Prostate gland (tissue), 2 donors: ENCODE results near the gene UBE2O. TPM values are rescaled to one million over a fixed set of nuclear protein-coding genes. Genes with fewer than 3 reads are reported as not detected.
A peak's percentile ranks its signal among the peaks of the same experiment; 100 is the strongest.

Source experiments
- DNase-seq: peaks from one replicate; pipeline ENCODE4 v3.0.0-alpha.2; 2019; ENCODE audit warnings: low spot score
- H3K27ac ChIP-seq, 2 donors: fragments of 200-600 bp; sonication (generic); 2 replicates each; pipeline ENCODE4 v1.5.1; 2017 to 2019
- H3K27me3 ChIP-seq: fragments of 200-600 bp; sonication (generic); replicated peaks from 2 replicates; pipeline ENCODE4 v1.5.1; 2019; ENCODE audit not compliant: insufficient read depth
- H3K36me3 ChIP-seq, 2 donors: fragments of 200-600 bp; sonication (generic); 1 replicate in 1 of 2; 2 replicates in 1 of 2; pipeline versions ENCODE4 v1.5.1 to v1.8.1; 2017 to 2019
- H3K4me1 ChIP-seq: fragments of 200-600 bp; sonication (generic); replicated peaks from 2 replicates; pipeline ENCODE4 v1.5.1; 2019
- H3K4me3 ChIP-seq, 2 donors: fragments of 200-600 bp; sonication (generic); 2 replicates each; pipeline ENCODE4 v1.5.1; 2017 to 2019
- H3K9me3 ChIP-seq: fragments of 200-600 bp; sonication (generic); 2 replicates; pipeline ENCODE4 v1.5.1; 2017
- POLR2A ChIP-seq: fragments of 450-650 bp; IDR thresholded peaks from one replicate; pipeline ENCODE4 v1.6.1; 2016; ENCODE audit warnings: antibody characterized with exemption, mild to moderate bottlenecking
- POLR2AphosphoS5 ChIP-seq: sonication (generic); formaldehyde crosslinking; IDR thresholded peaks from one replicate; pipeline ENCODE4 v1.6.1; 2017; ENCODE audit warnings: antibody characterized with exemption
- WGBS: methylation state at CpG from one replicate; pipeline ENCODE4 v1.1.5; 2018; 5-methylcytosine and 5-hydroxymethylcytosine counted together
- intact Hi-C: fragments of 100-400 bp; cut with DNase I; formaldehyde crosslinking; loops from one replicate; pipeline ENCODE4 v1.14.2; 2022
- total RNA-seq, 2 donors: library from RNA; depleted of rRNA; stranded (reverse); fragments of >200 nt; gene quantifications; one replicate each; pipeline ENCODE4 v1.1.0, GENCODE V29; 2016
- TF ChIP-seq, protein P1 (sequence below), 4 experiments: fragments of 200-600 bp in 2 of 4; fragments of 450-650 bp in 2 of 4; sonication (generic) in 2 of 4; IDR thresholded peaks; 1 replicate in 3 of 4; 2 replicates in 1 of 4; pipeline ENCODE4 v1.5.1; 2016 to 2019; ENCODE audit warnings: antibody characterized with exemption in 4 of 4, mild to moderate bottlenecking in 2 of 4, moderate library complexity in 2 of 4

UBE2O gene
- total RNA-seq, 2 donors from 2014 or later: 19.9 to 39.8 TPM

DNA sequence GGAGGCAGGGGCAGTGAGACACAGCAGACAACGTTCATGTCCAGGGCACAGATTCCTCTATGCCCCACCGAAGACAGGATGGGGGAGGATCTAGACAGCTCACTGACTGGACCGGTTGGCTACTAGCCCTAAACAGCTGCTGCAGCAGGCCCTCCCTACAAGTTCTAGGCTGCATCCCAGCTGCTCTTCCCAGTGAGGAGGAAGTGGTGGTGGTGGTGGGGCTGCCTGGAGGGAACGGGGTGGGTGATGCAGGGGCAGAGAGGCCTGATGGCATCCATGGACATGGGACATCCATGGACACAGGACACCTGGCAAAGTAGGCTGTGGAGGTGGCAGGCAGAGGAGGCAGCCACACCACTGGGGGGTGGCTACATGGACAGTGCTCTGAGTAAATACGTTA, 50.2 kb downstream of the UBE2O start:
- Histone ChIP-seq H3K36me3 (peaks cover 0 to 4% of the 10 kb centered on the region in 2 donors), H3K9me3 (no peaks in the 10 kb centered on the region), H3K4me1 (no peaks in the 10 kb centered on the region), H3K27me3 (no peaks in the 10 kb centered on the region), H3K4me3 (no peak overlapping the region), H3K27ac (no peak overlapping the region)
- 77% methylated on average over 5 of the region's 5 CpGs for WGBS
- TF ChIP-seq POLR2A (no peak), POLR2AphosphoS5 (no peak)
- TF ChIP-seq, protein P1, sequence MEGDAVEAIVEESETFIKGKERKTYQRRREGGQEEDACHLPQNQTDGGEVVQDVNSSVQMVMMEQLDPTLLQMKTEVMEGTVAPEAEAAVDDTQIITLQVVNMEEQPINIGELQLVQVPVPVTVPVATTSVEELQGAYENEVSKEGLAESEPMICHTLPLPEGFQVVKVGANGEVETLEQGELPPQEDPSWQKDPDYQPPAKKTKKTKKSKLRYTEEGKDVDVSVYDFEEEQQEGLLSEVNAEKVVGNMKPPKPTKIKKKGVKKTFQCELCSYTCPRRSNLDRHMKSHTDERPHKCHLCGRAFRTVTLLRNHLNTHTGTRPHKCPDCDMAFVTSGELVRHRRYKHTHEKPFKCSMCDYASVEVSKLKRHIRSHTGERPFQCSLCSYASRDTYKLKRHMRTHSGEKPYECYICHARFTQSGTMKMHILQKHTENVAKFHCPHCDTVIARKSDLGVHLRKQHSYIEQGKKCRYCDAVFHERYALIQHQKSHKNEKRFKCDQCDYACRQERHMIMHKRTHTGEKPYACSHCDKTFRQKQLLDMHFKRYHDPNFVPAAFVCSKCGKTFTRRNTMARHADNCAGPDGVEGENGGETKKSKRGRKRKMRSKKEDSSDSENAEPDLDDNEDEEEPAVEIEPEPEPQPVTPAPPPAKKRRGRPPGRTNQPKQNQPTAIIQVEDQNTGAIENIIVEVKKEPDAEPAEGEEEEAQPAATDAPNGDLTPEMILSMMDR (IDR thresholded peaks at IDR 0.05): no peak
- DNase-seq: no peak
- intact Hi-C loops: no loop called here

DNA sequence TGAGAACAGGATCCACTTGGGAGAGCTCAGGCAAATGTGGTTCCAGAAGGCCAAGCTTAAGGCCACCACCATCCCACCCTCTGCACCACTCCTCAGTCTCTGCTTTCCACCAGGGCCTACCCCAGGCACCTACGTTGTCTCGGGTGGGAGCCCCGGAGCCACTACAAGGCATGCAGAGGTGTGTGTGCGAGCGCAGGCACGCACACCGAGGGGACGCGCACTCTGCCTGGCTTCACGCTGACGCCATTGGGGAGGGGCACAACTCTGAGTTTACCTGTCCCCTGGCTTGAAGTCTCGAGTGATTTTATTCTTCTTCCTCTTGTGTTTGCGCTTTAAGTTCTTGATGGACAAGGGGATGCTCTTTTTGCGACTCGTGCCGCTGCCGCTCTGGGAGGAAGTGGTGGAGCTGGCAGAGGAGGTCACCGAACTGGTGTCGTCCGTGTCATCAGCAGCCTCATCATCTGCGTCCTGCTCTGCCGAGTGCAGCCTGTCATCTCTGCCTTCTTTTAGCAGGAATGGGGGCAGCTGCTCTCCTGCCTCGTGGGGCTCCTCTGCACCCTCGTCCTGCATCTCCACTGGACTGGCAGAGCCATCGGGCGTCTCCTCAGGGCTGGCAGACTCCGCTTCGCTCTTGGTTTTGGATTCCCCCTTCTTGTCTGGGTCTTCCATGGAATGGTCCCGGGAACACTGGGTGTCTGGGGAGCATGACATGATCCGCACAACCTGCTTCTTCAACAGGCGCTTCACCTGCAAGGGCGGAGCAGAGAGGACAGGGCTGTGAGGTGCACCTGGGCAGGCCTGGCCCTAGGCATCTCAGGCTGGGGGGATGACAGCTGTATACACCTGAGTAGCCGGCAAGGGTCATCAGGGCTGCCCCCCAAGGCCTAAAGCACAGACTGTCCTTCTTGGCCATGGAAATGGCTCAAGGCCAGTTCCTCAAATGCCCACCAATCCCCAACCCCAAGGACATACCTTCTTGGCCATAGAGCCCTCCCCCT, 53.5 kb downstream of the UBE2O start:
- Histone ChIP-seq H3K9me3 (no peaks in the 10 kb centered on the region), H3K4me1 (no peaks in the 10 kb centered on the region), H3K4me3 (no peak overlapping the region), H3K27me3 (no peaks in the 10 kb centered on the region), H3K36me3 (peaks cover 4 to 16% of the 10 kb centered on the region in 2 donors), H3K27ac (no peak overlapping the region)
- intact Hi-C loops: loop anchor here (2.0 kb wide), 1 partner anchor 95 kb away; no protein-coding TSS in a partner anchor
- TF ChIP-seq POLR2A (no peak), POLR2AphosphoS5 (no peak)
- TF ChIP-seq, protein P1 (IDR thresholded peaks at IDR 0.05): no peak
- no peak for DNase-seq
- 84% methylated on average over 33 of the region's 33 CpGs for WGBS

DNA sequence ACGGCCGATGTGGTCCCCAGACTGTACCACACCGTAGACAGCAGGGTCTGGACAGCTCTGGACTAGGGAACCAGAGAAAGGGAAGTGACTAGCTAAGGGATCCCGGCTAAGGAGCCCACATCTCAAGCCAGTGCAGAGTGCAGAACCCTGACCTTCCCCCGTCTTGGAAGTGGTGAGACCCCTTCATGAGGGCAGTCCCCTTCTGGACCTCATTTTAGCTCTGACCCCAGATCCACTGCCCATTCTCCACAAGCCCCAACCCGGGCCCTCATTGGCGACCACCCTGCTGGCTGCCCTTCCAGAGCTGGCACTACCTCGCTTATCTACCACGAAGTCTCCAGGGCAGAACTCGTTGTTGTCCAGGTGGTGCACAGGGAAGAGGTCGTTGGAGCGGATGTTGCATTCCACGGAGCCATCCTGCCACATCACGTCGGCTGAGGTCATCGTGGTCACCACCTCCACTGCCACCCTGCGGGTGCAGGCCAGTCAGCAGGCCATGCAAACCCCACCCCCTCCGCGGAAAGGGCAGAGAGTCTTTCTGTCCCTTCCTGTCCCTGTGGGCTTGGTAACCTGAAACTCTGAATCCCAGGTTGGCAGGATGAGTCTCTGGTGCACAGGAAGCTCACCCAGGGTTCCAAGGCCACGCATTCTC, 54.3 kb downstream of the UBE2O start:
- no peak for TF ChIP-seq POLR2AphosphoS5
- TF ChIP-seq, protein P1 (IDR thresholded peaks at IDR 0.05): no peak
- no peak for TF ChIP-seq POLR2A
- WGBS: 75% methylated on average over 20 of the region's 20 CpGs
- intact Hi-C loops: loop anchor here (2.0 kb wide), 1 partner anchor 94 kb away; no protein-coding TSS in a partner anchor
- DNase-seq: no peak
- Histone ChIP-seq H3K27me3 (no peaks in the 10 kb centered on the region), H3K27ac (no peak overlapping the region), H3K4me3 (no peak overlapping the region), H3K9me3 (no peaks in the 10 kb centered on the region), H3K4me1 (no peaks in the 10 kb centered on the region), H3K36me3 (peaks cover 4 to 16% of the 10 kb centered on the region in 2 donors)

DNA sequence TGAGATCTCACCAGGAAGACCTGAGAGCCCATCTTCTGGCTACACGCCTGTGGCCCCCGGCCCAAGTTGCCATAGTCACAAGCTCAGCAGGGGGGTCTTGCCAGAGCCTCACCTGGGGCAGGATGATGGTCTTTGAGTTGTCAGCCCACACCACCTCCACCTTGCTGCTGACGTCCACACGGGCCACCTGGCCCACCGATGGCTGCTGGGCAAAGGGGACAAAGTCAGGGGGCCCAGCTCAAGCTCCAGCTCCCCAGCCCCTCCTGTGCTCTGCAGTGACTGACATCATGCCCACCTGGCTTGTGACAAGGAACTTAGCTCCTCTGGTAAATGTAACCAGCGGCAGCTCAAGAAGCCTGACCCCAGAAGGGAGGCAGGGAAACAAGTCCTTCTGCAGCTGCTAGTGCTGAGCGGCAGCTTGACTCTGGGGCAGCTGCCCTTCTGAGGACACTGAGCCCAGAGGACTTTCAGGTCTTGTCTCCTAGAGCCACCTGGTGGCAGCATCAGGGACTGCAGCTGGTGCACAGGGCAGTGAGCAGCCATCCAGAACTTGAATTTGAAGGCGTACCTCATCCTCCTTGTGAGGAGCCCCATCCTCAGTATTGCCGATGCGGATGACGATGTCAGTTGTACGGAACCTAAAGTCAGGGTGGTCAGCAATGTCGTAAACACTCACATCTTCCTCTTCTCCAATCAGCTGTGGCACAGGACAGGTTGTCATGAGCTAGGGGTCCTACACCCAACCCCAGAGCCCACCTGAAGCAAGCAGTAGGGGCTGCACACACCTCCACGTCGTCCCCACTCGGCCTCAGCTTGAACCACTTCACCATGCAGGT, 55.0 kb downstream of the UBE2O start:
- WGBS: 55% methylated on average over 16 of the region's 16 CpGs
- Histone ChIP-seq H3K27ac (no peak overlapping the region), H3K4me3 (no peak overlapping the region), H3K27me3 (no peaks in the 10 kb centered on the region), H3K9me3 (no peaks in the 10 kb centered on the region), H3K4me1 (no peaks in the 10 kb centered on the region), H3K36me3 (peaks cover 4 to 16% of the 10 kb centered on the region in 2 donors)
- intact Hi-C loops: loop anchor here (2.0 kb wide), 1 partner anchor 93 kb away; no protein-coding TSS in a partner anchor
- DNase-seq: peak; percentile 88
- TF ChIP-seq POLR2A (no peak), POLR2AphosphoS5 (peak; percentile 46)
- TF ChIP-seq, protein P1 (IDR thresholded peaks at IDR 0.05): peak; percentile 94 to 98 (median 97)
